Raji (cell line): ENCODE data around the gene FALEC.

Experiments
- POLR2A ChIP-seq: IDR thresholded peaks from 2 replicates; pipeline ENCODE4 v1.6.1; 2011; ENCODE audit warnings: low read depth, low read length, control low read depth; ENCODE audit not compliant: insufficient read depth

FALEC gene

DNA sequence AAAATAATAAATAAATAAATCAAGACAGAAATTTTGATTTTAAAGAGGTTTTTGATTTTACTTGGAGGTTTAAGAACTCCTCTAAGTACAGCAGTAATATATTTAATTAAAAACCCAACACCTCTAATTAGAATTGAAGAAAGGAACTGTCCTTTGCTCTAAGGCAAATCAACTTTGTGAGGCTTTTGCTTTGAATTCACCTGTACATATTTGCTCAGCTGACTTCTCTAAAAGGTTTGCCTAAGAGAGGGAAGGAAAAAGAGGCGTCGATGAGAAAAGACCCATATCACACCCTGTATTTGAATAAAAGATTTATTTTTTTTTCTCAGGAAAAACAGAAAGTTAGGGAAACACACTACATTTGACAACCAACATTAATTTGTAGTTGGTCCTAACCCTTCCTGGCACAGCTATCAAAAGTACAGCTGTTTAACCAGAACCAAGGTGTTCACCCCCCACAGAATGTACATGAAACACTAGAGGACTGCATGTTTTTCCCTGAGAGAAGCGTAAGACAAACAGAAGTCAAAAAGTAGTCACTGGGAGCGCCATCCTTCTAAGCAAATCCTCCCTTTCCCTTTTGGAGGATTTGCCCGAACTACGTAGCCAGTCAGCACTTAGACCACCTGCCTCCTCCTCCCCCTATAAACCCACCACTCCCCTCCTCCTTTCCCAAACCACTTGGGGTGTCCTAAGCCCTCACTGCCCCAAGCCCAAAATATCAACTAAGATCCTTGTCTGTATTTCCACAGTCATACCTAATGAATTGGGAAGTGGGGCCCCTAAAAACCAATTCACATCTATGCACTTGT lies 58.9 kb downstream of the FALEC start:
- TF ChIP-seq POLR2A = no peak

DNA sequence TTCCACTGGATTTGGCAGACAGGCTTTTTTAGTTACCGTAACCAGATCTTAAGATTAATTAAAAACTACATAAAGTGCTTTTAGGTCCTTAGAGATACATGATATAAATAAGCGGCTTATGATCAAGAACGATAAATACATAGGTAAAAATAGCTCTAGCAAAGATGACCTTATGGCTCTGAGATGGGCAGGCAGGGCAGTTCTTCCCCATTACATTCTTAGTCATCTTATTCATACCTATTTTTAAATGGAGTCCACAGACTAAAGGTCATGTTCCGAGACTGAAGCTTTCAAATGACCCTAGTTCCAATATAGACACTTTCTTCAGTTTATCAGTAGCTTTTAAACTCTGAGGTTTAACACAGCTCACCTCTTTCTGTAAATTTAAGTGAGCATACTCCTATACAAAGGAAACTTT lies 59.5 kb downstream of the FALEC start:
- TF ChIP-seq POLR2A = no peak

DNA sequence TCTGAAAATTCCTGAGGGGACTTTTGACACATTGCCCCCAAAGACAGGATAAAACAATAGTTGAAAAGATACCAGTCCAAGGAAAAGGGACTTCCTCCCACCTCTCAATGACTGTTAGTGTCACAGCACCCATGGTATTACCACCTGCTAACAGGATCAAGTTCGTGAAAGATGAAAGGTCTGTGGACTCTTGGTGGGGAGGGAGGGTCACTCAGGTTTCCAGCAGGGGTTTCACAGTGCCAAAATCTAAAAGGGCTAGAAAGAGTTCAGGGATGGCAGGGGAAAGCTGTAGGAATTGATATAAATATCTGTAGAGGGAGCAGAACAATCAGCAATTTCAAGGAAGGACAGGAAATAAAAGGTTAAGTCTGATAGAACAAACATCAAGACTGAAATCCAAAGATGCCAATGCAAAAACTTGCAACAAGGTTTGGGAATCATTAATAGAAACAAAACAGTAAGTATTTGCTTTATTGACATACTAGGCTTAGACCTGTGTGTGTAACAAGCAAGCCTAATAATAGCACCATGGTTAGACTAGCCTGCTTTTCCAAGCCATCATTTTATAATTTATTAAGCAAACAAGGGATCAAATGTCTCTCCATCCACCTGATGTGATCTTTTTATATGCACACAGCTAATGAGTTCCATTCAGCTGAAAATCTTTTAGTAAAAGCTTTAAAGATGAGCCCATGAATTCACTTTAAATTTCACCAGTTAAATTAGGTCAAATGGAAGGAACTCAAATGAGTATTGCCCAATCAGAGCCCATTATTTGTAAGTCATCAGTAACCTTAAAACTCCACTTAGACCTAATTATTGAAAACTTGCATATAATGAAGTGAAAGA lies 60.2 kb downstream of the FALEC start:
- TF ChIP-seq POLR2A = no peak

DNA sequence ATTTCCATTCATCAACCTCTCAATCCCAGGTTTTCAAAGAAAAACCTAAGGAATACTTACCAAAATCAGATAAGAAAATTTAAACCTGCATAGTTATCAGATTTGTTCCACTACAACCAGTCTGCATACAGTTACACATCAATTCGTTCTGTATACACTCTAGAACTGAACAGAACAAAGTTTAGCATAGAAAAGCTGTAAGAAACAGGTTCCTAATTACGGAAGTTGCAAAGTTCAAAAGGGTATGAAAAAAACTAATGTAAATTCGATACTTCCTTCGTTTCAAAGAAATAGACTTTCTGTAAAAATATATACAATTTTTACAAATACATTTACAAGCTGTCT lies 60.8 kb downstream of the FALEC start:
- TF ChIP-seq POLR2A = no peak

DNA sequence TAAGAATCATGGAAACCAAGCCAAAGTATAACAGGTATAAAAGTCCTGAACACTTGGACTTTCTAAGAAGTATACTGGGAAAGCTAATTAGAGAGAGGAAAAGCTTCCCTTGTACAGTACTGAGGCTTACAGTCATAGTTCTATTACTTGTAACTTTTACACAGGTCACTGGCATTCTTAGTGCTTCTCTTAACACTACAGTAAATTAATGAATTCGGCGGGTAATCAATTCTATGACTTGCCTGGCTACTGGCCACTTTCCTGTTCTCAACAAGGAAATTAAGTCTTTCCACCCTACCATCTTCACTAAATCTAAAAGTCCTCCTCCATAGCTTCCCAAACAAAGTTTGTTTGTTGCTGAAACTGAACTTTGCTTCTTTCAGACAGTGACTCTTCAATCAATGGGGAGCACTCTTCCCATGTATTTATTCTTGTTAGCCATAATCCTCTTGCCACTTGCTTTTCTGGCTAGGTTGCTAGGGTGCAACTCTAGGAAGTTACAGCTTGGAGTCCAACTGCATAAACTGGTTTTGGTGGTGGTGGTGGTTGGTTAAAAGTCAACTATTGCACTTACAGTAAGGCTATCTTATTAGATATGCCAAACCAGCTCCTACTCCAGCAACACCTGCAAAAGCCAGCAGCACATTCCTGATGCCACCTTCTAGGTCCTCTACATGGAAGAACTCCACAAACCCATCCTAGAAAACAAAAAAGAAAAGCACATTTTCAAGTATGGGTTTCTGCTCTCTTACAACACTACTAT lies 61.4 kb downstream of the FALEC start:
- TF ChIP-seq POLR2A = no peak

DNA sequence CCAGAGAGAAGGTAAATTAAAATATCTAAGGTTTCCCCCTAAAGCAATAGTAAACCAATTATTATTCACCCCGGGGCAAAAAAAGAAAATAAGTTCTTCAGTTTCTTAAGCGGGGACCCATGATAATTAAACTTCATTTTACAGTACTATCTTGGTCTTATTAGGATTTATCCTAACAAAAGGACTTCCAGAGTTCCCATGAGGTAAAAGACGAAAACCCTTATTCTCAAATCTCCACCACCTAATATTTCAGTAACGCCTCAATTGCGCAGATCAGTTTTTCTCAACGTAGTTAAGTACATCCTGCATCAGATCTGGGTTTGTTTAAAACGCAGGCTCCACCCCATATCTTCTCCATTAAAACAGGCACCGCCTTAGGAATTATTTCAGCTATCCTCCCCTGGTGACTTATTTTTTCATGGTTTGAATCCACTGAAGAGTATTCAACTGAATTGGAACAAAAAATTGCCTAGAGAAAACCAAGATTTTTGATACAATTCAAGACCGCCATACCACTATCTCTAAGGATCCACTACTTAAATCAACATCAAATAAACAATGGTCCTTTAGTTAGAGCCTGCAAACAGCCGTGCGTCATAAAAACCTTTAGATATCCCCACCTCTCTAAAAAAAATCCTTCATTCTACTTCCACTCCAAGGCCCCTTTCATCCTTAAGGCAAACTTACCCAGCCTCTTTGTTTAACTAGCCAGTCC lies 62.2 kb downstream of the FALEC start:
- no peak for TF ChIP-seq POLR2A

DNA sequence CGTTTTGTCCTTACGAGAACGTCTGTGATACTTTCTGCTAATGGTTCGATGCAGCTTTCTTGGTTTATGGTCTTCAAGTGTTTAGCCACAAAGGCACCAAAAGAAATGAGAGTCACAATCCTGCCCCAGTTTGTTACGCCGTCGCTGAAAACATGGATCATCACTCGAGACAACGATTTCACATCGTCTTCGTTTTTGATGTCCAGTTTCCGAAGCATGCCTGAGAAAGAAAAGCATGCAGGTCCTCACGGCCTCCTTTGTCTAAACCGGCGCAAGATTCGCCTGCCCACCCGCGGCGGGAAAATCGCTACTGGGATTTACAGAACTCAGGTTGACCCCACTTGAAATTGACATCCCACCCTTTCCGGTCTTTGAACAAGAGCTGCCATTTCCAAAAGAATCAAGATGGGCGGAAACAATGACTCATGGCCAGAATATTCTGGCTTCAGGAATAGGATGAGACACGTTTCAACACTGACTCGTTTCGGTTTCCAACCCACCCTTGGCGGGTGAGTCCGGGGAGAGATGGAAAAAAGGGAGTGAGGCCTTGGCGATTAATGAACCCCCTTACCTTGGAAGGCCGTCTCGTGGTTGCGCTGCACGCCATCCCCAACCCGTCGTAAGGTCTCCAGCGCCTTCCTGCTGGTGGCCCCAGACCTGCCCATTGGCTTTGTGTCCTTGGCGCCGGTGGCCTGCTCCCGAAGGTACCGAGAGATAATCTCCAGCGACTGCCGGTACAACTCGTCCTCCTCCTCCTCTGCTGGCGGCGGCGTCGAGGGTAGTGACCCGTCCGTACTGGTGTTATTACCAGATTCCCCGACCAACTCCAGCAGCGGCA lies 62.9 kb downstream of the FALEC start:
- no peak for TF ChIP-seq POLR2A

DNA sequence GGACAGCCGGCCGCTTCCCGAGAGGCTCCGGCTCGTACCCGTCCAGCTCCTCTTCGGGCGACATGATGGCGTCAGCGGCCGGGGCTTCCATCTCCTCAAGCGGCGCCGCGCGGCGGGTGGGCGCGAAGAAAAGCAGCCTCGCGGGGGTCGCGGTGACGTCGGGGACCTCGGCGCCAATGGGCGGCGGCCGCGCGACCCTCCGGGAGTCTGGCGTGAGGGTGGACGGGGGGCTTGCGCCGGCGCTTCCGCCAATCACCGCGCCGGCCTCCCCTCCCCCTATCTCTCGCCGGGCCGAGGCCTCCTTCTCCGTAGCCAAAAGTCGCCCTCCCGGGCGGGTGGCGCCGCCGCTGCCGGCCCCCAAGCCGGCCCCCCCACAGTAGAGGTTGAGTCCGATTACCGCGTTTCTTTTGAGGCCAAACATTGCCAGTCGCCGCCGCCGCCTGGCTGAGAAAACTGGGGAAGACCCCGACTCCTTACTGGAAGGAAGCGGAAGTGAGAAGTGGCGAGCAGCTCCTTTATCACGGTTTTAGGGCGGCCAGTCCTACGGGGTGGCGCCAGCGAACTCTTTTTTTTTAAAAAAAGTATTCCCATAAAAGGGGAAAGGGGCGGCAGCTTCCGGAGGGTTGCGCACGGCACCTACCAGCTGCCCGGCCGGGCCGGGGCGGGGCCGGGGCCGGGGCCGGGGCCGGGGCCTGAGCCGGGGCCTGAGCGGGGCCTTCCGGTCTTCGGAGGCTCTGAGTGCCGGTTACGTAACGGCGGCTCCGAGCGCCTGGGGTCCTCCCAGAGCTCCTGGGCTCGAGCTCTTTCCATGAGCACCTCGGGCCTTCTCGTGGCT lies 63.8 kb downstream of the FALEC start, which contains the start of gene MCL1:
MCL1 (minus strand) TSS at position 501 of the 835 bp plus-strand sequence; CDS start at position 421, 80 bp downstream.
- TF ChIP-seq POLR2A = peak; percentile 96

DNA sequence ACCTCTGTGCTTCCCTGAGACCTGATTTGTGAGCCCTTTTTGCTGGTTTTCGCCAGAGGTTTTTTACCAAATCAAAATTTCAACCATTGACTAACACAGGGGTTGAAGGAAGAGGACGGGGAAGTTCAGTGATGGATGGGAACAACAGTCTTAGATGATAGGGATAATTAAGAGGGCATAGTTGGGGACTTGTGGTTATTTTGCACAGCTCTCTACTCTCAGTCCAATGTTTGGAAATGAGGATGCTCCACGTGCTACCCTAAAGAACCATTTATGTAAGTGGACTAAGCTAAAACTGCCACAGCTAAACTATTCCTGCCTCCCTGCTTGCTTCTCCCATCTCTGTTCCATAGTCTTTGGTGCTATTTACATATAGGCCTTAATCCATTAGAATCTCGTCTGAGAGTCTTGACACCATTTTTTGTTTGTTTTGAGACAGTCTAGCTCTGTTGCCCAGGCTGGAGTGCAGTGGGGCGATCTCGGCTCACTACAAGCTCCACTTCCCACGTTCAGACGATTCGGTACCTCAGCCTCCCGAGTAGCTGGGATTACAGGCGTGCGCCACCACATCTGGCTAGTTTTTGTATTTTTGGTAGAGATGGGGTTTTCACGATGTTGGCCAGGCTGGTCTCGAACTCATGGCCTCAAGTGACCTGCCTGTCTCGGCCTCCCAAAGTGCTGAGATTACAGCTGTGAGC lies 64.5 kb downstream of the FALEC start:
- TF ChIP-seq POLR2A = no peak

DNA sequence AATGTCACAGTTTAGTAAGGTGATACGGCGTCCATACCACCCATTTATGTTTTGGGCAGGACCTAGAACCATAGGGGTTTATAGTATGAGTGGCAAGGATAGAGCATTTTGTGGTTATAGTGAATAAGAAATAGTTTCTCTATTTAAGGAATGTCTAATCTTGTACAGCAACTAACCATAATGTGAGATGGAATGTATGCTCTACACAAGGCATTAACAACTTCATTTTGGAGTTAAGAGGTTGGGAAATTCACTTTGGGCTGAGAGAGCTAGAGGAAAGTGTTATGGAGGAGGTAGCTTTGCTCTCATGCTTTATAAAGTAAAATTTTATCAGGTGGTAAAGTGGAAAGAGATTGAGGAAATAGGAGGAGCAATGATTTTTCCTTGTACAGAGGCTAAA lies 66.8 kb downstream of the FALEC start:
- TF ChIP-seq POLR2A = no peak
